G401.6 (cell line): ENCODE data around the gene PEX5.
"Not testable (repeated sequence)": the region's sequence is repeated elsewhere in the genome, so short reads cannot be mapped to it uniquely, and the experiment has no call there.

Experiments used
- FAIRE-seq: peaks from 2 replicates; lab custom pipeline; 2012; peaks lifted over from hg19 to GRCh38; lab: Jason Lieb, UNC

The PEX5 gene

GRCh38 chr12:7161327-7161726 is 28.2 kb upstream of the PEX5 start:
- no peak for FAIRE-seq

GRCh38 chr12:7161811-7162210 is 27.7 kb upstream of the PEX5 start:
- FAIRE-seq = no peak

GRCh38 chr12:7162691-7163114 is 26.8 kb upstream of the PEX5 start:
- FAIRE-seq = no peak

GRCh38 chr12:7169951-7170350 is 19.5 kb upstream of the PEX5 start:
- FAIRE-seq = no peak

GRCh38 chr12:7171854-7172253 is 17.6 kb upstream of the PEX5 start:
- FAIRE-seq = peak; percentile 79

GRCh38 chr12:7175493-7175892 is 14.0 kb upstream of the PEX5 start:
- no peak for FAIRE-seq

GRCh38 chr12:7176595-7176994 is 12.9 kb upstream of the PEX5 start:
- no peak for FAIRE-seq

GRCh38 chr12:7178481-7178880 is 11.0 kb upstream of the PEX5 start:
- FAIRE-seq = no peak

- FAIRE-seq = no peak
These were observed 8.8 kb upstream of the PEX5 start for GRCh38 chr12:7180685-7181084.

- FAIRE-seq = not testable (repeated sequence)
These were observed 3.4 kb upstream of the PEX5 start for GRCh38 chr12:7186058-7186457.

- no peak for FAIRE-seq
These were observed 706 bp upstream of the PEX5 start for GRCh38 chr12:7188562-7189397.

- no peak for FAIRE-seq
These were observed 976 bp downstream of the PEX5 start for GRCh38 chr12:7190268-7191055.

GRCh38 chr12:7193674-7194073 is 4.2 kb downstream of the PEX5 start:
- no peak for FAIRE-seq

- FAIRE-seq = no peak
These were observed 8.4 kb downstream of the PEX5 start for GRCh38 chr12:7197841-7198240.

- no peak for FAIRE-seq
These were observed 13.6 kb downstream of the PEX5 start for GRCh38 chr12:7203109-7203508.

GRCh38 chr12:7205091-7205490 is 15.6 kb downstream of the PEX5 start:
- no peak for FAIRE-seq

GRCh38 chr12:7206691-7207090 is 17.2 kb downstream of the PEX5 start:
- no peak for FAIRE-seq

GRCh38 chr12:7207866-7208625 is 18.6 kb downstream of the PEX5 start:
- FAIRE-seq = no peak

- FAIRE-seq = no peak
These were observed 20.5 kb downstream of the PEX5 start for GRCh38 chr12:7209958-7210357.

- FAIRE-seq = no peak
These were observed 21.2 kb downstream of the PEX5 start for GRCh38 chr12:7210642-7211151.

GRCh38 chr12:7212678-7213077 is 23.2 kb downstream of the PEX5 start:
- no peak for FAIRE-seq

GRCh38 chr12:7213745-7214144 is 24.3 kb downstream of the PEX5 start:
- FAIRE-seq = not testable (repeated sequence)
